ENCODE measurements around the gene RIC1.
"Not testable (repeated sequence)": the region's sequence is repeated elsewhere in the genome, so short reads cannot be mapped to it uniquely, and the experiment has no call there.

RIC1 gene

DNA sequence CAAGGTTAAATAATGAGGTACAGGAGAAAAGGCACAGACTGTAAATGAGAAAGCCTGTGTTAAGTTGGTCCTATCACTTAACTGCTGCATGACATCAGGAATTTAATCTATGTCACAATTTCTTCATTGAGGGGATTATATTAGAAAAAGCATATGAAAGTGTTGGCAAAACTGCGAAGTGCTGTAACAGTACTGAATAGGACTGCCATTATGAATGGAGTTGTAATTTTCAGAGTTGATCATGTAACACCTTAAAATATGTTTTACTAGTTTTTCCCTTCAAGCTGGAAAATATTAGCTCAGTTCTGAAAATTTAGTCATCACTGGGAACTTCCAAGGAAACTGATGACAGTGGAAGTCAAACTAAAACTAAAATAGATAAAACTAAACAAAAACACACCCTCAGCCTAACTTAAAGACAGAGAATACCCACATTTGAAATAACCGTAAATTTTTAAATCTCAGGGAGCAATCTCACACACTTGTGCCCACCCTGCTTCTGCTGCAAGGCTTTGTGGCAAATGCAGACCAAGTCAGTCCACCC is 158.9 kb downstream of the RIC1 start:
- DNase-seq = no peak

DNA sequence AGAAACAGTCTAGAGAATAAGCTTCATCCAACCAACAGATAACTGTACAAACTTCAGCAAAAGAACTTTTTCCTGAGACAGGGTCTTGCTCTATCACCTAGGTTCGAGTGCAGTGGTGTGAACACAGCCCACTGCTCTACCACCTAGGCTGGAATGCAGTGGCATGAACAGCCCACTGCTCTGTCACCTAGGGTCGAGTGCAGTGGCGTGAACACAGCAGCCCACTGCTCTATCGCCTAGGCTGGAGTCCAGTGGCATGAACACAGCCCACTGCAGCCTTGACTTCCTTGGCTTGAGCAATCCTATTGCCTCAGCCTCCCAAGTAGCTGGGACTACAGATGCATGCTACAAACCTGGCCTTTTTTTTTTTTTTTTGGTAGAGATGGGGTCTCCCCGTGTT is 160.6 kb downstream of the RIC1 start:
- DNase-seq = no peak

DNA sequence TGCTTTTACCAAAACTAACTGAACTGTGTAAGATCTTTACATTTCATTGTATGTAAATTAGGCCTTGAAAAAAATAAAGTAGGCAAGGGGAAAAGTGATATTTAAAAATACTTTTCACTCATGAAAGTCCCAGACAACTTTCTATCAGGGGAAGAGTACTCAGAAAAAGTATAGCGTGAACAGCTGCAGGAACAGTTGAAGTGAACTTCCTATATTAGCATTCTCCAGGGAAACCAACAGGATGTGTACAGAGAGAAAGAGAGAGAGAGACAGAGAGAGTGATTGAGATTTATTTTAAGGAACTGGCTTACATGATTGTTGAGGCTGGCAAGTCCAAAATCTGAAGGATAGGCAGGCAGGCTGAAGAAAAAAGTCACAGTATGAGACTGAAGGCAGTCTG is 162.0 kb downstream of the RIC1 start:
- no peak for DNase-seq

DNA sequence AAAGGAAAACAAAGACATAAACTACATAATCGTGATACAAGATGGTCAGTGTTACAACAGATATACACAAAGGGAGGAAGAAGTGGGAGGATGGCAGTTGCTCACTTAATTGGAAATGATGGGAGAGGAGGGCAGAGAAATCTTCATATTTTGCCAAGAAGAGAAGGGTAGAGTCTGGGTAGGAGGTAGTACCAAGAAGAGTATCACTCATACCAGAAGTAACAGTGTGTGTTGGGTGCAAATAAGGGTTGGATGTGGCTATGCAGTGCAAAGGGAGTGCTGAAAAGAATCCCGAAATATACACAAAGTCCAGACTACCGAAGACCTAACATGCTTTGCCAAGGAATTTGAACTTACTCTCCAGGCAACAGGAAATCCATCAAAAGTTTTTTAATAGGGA is 163.0 kb downstream of the RIC1 start:
- DNase-seq = no peak

DNA sequence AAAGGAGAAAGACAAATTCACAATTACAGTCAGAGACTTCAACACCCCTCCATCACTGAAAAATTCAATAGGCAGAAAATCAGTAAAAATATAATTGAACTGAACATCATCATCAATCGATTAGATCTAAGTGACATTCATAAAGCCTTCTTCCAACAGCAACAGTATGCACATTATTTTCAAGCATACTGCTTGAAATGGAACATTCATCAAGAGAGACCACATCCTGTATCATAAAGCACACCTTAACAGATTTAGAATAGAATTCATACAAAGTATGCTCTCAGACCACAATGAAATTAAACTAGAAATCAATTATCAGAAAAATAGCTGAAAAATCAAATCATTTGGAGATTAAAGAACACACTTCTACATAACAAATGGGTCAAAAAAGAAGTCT is 164.9 kb downstream of the RIC1 start:
- no peak for DNase-seq

DNA sequence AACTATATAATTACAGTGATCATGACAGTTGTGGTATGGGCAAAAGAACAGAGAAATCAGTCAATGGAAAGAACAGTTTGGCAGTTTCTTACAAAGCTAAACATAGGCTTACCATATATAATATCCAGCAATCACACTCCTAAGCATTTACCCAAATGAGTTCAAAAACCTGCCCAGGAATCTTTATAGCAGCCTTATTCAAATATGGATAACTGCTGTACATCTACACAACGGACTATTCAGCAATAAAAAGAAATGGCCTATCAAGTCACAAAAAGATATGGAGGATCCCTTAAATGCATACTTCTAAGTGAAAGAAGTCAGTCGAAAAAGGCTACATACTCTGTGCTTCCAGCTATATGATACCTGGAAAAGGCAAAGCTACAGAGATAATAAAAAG is 167.4 kb downstream of the RIC1 start:
- DNase-seq = no peak

DNA sequence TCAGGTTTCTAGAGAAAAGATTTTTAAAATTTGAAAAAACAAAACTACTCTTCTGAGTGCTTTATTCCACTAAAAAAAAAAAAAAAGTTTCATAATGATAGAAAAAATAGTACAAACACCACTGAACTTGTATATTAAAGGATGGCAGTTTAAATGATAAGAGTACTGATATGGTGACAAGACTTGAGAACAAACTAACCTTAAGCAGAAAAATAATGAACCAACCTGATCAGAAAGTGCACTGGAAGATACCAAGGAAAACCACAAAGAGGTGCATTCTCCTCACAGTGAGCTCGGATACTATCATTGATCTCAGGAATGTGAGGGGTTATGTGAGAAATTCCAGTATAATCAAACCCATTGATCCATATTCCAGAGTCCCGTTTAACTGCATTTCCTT is 169.7 kb downstream of the RIC1 start:
- no peak for DNase-seq

DNA sequence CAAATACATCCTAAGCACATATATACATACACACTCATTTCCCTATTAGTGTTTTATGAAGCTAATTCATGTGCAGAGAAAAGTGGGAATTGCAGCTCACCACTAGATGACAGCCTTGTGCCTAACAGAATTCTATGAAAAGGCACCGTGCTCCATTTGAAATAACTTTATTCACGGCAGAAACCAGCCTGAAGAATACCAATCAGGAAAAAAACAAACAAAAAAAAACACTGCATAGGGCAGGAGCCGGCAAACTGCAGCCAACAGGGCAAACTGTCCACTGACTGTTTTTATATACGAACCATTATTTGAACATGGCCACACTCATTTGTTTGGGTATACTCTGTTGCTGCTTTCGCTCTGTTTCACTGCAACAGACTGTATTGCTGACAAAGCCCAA is 170.4 kb downstream of the RIC1 start:
- no peak for DNase-seq

DNA sequence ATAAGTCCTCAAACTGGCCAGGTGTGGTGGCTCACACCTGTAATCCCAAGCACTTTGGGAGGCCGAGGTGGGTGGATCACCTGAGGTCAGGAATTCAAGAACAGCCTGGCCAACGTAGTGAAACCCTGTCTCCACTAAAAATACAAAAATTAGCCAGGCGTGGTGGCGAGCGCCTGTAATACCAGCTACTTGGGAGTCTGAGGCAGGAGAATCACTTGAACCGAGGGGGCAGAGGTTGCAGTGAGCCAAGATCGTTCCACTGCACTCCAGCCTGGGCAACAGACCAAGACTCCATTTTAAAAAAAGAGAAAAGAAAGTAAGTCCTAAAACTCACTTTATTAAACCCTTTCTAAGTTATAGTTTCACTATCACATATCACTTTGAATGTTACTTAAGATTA is 171.5 kb downstream of the RIC1 start:
- not testable (repeated sequence) for DNase-seq

DNA sequence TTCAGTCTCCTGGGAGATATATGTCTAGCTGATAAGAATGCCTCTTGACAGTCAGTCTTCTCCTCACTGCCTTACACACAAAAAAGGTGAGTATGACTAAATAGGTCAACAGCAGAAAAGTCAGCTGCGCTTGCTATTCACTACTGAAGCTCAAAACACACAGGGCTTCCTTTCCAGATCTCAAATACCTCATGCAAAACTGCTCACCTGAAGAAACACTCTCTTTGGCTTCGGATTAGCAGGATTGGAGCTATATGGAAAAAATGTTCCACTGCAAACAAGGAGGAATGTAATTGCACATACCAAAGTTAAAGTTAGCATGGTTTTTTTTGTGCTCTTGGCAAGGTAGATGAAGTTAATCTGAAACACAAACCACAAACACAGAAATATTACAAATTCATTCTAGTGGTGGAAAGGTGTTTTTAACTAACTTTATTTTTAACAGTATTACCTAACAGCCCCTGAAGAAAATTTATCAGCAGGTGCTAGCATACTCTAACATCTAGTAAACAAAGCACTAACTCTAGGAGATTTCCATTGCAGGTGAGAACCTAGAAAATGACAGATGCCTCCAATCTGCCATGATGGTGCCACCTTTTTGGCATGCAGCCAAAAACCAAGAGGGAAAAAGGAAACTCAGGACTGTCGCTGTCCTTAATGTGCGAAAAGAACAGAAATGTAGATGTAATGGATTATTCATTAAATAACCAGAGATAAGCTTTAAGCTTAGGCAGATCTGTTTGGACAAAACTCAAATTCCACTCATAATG is 172.2 kb downstream of the RIC1 start:
- no peak for DNase-seq

DNA sequence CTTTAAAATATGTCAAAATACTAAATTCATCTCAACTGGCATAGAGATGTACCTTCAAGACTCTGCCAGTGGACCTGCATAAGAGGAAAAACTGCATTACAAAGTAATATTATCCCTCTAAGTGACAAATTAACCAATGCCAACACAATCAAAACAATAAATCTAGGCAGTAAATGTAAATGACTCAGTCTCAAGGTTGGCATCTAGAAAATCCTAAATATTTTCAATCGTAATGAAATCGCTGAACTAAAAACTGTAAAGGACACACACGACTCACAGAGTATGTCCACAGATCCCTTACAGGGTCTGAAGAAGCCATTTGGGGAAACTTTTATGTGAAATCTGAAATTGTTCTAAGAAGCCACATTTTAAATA is 172.8 kb downstream of the RIC1 start:
- no peak for DNase-seq

DNA sequence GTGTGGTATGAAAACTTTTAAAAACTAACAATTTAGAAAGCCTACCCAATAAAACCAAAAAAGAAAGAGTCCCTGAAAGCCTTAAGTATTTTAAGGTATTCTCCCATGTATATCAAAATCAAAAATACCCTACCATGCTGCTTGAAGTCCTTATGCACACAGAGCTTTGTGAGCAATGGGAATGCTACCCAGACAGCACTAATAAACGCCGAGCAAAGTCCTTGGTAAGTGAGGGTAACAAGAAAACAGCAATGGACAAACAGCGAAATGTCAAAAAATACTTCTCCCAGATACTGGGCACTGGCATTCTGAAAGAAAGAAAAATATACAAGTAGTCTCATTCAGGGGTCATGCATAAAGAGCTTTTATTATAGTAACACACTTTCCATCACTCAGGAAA is 176.6 kb downstream of the RIC1 start:
- DNase-seq = no peak

DNA sequence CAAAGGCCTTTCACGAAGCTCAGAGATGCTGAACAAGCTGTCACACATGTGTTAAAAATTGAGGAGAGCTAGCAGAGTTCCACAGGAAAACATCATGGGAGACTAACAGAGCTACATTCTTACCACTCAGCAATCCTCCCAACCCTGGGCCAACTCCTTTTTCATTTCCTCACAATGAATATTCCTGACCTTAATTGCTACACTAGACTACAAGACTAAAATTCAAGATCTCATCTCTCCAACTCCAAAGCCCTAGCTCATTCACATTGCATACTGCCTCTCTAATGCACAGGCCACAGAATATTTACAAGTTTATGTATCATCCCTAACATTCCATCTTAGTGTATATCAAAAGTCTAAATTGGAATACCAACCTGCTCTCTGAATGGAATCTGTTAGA is 182.8 kb downstream of the RIC1 start:
- DNase-seq = no peak

DNA sequence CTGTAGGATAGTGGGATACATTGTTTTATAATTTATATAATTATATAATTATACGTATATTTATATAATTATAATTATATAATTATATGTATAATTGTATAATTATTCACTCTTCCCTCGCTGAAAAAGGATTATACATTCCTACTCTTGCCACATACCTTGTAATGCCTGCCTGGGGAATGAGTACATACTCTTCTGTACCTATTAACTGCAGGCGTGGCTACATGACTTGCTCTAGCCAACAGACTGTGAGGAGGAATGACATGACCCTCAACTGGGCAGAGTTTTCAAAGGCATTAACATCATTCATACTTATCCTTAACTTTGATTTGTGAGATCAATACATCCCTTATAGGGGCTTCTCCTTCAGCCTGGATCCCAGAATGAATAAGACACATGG is 184.9 kb downstream of the RIC1 start:
- DNase-seq = no peak

DNA sequence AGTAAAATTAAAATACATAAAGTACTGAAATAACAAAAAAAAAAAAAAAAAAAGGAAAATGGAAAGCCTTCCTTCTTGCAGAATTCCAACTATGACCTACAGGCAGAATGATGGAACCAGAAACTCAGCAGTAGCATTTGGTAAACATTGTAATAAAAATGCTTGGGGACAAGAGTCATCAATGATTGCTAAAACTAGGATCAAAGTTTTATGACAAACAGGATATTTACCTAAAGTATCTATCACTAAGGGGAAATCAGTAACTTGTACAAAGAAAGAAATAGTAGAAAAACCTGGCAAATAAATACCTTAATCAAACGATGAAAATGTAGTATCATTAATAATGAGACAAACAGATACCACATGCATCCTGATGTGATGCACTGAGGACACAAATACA is 186.6 kb downstream of the RIC1 start:
- DNase-seq = no peak

DNA sequence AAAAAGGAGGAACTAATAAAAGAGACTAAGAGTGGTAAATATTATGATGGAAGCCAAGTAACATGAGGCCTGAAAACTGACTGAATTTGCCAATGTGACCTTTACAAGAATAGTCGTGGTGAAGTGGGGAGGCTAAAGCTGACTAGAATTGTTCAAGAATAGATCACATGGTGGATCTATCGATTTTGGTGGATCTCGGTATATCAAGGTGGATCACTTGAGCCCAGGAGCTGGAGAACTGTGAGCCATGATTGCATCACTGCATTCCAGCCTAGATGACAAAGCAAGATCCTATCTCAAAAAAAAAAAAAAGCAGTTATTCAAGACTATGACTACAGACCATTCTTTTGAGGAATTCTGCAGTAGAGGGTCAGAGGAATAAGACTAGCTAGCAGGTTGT is 189.0 kb downstream of the RIC1 start:
- DNase-seq = no peak

DNA sequence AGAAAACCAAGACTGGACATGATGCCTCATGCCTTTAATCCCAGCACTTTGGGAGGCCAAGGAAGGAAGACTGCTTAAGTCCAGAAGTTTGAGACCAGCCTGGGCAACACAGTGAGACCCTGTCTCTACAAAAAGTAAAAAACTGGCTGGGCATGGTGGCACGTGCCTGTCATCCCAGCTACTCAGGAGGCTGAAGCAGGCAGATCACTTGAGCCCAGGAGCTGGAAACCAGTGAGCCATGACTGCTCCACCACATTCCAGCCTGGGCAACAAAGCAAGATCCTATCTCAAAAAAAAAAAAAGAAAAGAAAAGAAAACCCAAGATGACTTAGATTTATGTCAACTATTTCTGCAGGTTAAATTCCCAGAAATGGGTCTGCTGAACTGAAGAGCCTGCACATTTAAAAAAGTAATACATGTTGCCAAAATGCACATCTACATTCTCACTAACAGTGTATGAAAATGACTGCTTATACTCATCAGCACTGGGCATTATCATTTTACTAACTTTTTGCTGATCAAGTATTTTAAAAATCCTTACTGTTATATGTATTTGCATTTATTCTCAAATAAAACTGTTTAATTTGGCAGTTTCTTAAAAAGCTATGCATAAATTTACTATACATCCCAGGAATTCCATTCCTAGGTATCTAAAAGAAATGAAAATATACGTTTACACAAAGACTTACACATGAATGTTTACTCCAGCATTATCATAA is 189.7 kb downstream of the RIC1 start:
- no peak for DNase-seq

DNA sequence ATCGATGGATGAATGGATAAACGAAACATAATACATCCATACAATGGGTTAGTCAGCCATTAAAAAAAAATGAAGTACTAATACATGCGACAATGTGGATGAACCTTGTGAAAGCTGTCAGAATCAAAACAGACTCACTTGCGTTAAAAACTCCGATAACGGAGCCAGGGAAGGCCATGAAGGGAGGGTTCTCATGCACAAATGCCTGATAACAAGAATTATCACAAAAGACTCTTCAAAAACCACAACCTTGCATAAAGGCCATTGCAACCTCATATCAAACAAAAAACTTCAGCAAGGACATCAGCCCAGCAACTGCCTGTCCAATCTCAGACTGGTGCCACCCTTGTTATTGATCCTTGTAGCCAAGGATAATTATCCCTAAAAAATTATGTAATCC is 190.3 kb downstream of the RIC1 start:
- DNase-seq = no peak

DNA sequence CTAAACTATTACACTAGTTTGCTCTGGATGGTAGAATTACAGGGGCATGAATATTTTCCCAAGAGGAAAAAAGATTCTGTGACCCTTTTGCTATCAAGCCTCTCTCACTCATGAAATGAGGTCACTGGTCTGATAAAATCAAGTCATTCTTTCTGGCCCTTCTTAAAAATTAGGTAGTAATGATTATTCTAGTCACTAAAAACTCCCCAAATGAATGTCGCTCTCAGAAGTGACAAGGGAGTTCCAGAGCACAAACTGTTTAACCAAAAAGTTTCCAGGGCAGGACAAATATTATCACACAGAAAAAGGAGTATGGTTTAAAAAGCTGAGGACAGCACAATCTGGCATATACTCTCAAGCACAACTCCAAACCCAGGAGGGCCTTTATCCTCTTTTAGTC is 191.5 kb downstream of the RIC1 start:
- DNase-seq = no peak

DNA sequence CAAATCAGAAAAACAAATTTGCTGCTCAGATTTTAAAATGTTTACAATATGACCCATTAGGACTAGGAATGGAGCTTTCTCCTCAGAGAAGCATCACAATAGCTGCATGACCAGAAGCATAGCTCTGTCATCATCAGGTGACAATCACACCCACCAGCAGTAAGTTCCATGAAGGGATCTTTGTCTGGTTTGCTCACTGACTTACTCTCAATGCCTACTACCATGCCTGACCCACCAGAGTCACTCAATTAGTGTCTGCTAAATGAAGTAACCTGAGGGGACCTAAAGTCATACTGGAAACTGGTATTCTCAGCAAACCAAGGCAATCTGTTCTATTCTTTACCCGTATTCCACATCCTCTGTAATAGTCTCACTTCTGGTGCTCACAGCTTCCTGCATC is 196.3 kb downstream of the RIC1 start:
- DNase-seq = no peak
